HG03135 (cell line): Measurements from ENCODE around the gene RNF152.

Experiments
- ATAC-seq: cut with Tn5 transposase; IDR thresholded peaks from one replicate; pipeline ENCODE4 v1.9.1; 2021; ENCODE audit warnings: mild to moderate bottlenecking, moderate library complexity; ENCODE audit not compliant: unreplicated experiment

RNF152 gene

DNA sequence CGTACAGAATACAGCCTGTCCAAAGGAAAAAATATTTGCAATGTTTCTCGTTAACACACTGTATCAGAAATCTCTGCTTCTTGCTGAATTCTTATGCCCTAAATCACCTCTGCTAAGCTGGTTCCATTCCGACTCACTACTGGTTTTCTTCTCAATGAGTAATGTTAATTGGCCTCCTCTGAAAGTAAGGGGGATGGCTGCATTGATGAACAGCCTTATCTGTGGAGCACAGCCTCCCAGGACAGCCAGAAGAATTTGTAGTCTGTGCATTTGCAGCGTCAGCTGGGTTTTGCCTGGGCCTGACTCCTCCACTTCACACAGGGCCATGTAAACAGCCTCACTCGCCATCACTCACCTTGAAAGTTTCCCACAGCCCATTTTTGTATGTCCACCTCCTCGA is 127.7 kb downstream of the RNF152 start:
- ATAC-seq, result no peak

DNA sequence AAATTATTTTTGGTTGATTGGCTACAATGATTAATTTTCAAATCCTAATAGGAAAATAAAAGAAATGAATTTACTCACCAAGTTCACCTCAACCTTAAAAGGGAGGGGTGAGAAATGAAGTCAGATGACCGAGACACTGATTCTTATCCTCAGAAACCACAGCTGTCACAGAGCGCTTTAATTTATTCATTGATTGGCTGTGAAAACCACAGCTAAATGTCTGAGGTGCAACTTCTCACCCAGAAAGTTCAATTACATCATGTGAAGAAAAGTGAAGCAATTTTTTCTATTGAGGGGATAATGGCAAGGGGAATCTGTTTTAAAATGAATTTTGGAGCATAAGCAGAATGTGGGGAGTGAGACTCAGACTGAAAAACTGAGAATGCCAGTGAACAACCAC is 128.4 kb downstream of the RNF152 start:
- ATAC-seq, result no peak

GRCh38 chr18:61761875-61762274 is 130.9 kb downstream of the RNF152 start:
- no peak for ATAC-seq
